8988T (cell line): Measurements from ENCODE around the gene HOXA5.

Experiments used
- DNase-seq: peaks from one replicate; pipeline ENCODE4 v3.0.0; 2011

Gene HOXA5

DNA sequence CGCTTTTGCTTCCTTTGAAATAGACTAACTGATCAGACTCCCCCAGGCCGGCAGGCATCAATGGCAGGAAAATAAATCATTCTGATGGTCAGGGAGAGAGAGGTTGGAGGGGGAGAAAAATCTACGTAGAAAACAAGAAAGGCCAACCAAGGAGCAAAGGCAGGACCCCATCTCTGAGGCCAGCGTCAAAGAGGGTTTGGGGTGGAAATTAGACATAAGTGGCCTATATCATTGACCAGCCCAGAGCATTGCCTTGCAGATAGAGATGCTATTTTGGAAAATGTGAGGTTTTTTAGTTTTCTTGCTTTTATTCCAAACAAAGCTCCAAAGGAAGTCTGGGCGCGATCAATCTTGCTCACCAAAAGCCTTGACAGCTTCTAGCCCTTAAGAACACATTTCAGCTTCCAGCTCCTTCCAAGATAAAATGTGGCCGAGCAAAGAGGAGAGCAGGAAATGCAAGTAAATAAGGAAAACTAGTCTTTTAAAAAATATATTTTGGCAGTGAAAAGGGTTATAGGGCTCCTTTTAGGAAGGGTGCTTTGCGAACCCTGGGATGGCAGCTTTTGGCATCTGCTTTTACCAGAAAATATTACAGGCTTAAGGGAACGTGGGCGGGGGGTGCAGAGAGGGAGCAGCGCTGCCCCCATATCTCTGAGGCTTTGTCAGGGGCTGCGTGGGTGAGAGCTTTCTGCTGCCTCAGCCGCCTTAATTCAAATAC is 39.0 kb downstream of the HOXA5 start:
- no peak for DNase-seq

DNA sequence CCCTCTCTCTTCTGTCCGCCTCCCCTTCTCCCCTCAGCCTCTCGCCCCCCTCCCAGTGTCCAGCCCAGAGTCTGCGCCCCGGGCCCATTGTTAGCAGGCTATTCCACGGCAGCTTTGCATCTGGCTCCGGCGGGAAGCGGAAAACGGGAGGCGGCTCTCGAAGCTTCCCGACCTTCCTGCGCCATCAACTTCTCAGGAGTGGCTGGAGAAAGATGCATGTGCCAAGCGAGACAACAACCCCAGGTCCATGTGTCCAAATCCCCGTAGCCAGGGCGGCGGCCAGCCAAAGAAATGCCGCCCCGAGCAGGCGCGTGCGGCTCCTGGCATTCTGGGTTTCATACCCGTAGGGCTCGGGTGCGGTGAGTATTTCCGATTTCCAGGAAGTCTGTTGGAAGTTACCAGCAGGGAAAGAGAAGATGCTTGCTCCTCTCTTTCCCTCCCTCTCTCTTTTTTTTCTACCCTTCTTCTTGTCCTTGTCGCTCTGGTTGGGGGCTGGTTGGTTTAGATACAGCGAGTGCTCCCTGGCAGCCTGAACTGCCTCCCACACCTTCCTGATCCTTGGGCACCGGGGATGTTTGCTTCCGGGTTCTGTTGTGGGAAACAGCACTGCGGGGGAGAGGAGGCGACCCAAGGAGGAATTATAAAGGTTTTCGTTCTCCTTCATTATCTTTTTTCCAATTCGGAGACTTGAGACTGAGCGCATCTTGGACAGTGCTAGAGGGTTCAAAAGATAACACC is 39.8 kb downstream of the HOXA5 start:
- no peak for DNase-seq

DNA sequence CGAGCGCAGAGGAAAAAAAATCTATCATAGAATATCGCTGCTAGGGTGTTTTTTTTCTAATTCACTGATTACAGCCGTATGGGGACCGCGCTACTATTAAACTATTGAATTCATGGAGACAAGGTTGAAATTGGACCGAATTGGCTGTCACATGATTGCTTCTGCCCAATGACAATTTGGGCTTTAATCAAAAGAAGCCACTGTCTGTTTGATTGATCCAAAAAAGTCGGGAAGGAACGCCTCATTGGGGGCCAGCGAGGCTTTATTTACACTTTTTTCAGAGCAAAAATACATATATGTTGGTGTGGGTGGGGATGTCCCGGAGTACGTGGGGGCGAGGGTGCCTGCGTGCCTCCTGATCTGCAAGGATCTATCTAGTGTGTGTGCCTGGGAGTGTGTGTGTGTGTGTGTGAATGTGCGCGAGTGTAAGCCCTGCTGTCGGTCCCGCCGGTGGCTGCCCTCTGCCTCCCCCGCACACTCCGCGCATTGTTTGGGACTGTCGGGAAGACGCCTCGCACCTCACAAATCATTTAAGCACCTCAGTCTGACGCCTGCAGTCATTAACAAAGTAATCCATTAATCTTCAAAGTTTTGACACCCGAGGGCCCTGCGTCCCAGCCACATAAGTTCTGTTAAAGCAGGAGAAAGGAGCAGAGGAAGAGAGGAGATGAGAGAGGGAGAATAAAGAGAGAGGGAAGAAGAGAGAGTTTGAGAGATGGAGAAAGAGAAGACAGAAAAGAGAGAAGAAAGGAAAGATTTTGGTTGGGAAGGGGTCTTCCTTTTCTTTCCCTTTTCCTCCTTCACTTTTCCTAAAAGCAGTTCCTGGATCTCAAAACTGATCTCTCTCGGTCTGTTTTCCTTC is 40.7 kb downstream of the HOXA5 start, which contains the start of gene HOXA2:
Gene HOXA2 (minus strand): TSS at position 103 of the 862 bp plus-strand sequence. CDS start 183 bp downstream, outside the sequence.
- no peak for DNase-seq

DNA sequence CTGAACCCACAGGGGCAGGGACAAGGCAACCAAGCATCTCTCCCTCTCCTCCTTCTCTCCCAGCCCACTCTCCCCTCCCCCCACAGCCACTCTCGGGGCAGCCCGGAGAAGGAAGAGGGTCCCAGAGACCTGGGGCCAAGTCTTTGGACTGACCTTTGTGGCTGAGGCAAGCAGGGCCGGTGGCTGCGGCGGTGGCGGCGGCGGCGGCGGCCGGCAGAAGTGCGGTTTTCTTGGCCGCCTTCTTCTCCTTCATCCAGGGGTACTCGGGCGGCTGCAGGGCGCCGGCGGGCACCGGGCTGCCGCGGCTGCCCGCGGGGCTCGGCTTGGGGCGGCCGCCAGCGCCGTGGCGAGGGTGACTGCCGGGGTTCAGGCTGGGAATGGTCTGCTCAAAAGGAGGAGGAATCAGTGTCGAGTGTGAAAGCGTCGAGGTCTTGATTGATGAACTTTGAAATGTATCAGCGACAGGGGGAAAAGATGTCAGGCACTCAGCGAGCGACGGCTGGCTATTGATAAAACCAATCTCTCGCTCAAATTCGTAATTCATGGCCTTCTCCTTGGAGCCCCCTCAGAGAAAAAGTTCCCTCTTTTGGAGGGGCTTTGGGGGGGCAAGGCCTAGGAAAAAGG is 41.4 kb downstream of the HOXA5 start:
- no peak for DNase-seq

DNA sequence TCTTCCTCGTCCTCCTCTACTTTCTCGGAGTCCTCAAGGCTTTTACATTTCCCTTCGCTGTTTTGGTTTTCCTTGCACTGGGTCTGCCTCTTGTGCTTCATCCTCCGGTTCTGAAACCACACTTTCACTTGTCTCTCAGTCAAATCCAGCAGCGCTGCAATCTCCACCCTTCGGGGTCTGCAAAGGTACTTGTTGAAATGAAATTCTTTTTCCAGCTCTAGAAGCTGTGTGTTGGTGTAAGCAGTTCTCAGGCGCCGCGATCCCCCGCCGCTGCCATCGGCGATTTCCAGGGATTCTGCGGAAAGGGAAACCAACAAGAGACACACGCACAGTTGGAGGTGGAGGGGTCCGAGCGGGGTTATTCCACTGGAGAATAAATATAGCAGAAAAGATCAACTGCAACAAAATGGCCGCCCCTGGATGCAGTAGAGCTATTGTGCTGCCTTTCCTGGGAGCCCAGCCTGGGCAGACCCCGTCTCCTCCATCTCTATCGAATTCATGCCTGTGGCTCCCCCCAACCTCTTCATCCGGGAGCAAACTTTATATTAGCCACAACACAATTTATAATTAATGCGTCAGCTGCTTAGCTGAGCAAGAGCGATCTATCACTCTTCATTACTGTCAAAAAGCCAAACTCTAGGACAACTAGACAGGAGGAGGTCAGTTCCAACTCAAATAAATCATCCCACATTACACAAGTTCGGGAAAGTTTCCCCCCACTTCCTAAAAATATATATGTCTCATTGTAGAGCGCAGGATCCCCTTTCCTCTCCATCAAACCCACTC is 42.1 kb downstream of the HOXA5 start:
- DNase-seq: no peak

DNA sequence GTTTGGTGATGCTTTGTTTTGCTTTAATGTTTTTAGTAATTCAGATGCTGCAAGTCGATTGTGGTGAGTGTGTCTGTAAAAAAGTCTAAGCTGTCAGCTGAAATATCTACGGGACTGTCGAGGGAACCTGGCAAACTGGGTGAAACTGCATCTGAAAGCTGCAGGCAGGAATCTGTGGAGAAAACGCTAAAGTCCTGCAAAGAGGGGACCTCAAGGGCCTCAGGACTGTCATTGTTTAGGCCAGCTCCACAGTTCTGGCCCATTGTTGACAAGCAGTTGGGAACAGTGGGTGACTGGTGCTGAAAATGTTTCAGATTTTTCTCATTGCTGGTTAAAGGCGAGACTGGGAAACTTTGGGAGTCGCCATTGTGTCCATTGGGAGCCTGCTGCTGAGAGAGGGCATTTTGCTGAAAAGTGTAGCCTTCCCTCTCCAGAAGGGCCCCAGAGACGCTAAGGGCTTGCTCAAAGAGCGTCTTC is 42.7 kb downstream of the HOXA5 start:
- no peak for DNase-seq

DNA sequence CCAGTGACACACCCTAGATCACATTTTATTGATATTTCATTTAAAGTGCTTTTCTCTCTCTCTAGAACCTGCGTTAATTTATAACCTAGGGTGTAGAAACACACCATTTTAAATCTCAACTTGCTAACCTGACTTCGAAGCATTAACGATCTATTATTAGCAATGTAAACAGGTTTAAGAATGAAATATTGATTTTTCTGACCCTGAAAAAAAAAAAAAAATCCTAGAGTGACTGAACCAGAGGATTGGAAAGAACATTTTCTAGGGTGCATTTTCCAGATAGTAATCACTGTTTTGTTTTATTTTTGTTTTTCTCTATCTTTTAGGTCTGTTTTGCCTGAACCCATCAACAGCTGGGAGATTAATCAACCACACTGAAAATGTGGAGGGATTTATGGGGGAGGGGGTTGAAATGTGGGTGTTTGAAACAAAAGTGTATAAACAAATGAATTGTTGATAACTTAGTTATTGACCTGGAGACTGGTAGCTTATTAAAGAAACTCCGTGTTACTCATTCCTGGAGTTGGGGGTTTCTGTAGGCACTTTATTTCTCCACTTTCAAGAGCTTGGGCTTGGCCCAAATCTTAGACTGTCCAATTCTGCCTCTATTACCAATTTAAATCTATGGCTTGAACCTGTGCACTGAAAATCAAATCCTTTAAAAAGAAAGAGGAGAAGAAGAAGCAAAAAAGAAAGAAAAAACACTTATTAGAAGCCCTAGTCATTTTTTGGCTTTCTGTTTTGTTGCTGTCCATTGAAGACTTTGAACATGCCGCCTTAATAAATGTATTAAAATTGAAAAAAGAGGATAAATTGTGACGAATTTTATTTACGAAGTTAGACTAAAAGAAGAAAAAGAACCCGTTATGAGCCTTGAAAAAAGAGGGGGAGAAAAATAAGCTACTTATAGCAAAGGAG is 43.8 kb downstream of the HOXA5 start:
- DNase-seq: no peak

DNA sequence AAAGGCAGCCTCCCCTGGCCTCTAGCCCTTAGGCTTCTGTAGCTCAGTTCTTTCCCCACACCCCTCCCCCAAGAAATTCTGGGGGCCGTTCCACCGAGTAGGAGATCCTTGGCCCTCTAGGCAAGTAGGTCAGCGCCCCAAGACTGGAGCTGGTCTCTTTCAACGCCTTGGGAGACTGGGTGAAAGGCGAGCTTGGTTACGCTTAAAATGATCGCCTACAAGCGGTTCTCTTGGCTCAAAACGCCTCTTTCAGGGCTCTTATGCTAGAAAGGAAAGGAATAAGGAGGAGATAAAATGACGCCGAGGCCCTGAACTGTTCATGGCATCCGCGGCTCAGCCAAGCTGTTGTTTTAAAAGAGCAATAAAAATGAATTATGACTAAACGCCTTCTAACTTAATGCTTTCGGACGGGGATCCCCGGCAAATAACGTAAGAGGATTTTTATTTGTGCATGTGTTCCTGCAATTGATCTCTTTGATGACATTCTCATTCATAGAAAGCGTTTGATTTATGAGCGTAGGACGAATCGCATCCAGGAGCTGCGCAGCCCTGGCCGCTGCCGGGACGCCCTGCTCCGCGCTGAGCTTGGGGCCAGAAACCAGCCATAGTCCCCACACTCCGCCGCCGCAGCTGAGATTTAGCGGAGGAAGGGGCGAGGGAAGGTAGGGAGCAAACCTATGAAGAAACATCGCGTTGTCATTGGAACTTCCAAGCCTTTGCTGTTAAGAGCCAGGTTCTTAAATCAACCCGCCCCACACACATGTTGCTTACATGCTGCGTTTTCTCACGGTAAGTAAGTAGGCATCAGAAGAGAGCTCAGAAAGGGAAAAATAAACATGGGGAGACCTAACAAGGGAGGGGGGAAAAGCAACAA is 44.7 kb downstream of the HOXA5 start:
- no peak for DNase-seq

DNA sequence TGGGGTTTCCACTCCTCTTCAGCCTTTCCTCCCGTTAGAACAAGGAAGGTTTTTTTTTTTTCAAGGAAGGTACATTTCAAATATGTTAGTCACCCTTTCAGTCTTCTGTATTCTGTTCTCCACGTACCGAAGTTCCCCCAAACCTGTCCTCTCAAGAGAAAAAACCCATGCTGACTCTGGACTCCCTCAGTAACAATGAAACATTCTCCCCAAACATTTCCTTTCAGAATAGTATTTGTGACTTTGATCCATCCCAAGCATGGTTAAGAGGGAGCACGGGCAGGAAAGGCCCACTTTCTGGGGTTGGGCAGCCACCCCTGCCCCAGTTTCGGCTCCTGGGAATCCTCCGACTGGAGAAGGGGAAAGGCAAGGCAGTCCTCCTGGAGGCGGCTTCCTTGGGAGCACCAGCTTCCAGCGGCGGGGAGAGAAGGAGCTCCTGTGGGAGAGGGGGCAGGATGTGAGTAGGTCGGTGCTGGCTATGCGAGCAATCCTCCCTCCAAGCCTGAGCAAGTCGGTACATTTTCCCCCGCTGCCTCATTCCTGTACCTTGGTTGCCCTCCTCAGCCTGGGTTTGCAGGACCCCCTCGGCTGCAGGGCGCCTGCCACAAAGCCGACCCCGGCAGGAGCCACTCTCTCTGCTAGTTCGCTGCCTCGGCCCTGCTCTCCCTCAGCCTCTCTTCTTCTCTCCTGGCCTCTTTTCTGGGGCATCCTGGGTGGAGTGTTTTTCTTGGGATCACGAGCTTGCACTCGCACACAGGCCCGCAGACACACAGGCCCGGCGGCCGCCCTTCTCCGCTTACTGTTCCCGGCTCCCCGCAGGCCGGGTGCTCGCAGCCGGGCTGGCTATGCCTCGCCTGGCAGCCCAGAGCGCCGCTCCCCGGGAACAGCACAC is 45.5 kb downstream of the HOXA5 start:
- no peak for DNase-seq

DNA sequence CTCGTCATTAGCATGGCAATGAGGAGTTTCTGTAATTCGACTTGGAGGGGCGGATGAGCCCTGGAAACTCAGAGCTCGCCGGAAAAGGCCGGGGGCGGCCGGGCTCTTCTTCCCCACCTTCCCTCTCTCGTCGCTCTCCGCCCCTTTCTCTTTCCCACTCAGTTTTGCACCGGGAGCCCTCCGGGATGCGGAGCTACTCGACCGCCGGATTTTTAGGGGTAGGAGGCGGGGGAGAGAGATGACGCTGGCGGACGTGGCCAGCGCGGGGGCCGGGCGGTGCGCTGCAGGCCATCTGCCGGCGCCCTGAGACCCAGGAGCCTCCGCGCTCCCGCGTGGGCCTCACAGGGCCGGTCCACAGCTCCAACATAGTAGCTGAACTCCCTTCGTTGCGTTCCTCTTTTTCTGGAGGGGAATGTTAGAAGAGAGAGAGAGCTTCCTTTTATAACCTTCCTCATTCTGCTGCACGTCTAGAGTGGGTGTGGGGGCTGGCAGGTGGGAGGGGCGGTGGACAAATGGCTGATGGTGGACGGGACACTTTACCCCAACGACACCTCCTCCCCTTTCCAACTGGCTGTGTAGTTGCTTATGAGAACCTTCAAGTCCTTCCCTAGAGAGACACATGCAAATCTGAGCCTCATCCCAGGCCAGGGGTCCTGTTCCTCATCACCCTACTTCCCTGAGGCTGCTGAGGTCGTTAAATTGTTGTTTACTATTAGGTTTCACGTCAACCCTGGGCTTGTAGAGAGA is 46.5 kb downstream of the HOXA5 start:
- DNase-seq: no peak

DNA sequence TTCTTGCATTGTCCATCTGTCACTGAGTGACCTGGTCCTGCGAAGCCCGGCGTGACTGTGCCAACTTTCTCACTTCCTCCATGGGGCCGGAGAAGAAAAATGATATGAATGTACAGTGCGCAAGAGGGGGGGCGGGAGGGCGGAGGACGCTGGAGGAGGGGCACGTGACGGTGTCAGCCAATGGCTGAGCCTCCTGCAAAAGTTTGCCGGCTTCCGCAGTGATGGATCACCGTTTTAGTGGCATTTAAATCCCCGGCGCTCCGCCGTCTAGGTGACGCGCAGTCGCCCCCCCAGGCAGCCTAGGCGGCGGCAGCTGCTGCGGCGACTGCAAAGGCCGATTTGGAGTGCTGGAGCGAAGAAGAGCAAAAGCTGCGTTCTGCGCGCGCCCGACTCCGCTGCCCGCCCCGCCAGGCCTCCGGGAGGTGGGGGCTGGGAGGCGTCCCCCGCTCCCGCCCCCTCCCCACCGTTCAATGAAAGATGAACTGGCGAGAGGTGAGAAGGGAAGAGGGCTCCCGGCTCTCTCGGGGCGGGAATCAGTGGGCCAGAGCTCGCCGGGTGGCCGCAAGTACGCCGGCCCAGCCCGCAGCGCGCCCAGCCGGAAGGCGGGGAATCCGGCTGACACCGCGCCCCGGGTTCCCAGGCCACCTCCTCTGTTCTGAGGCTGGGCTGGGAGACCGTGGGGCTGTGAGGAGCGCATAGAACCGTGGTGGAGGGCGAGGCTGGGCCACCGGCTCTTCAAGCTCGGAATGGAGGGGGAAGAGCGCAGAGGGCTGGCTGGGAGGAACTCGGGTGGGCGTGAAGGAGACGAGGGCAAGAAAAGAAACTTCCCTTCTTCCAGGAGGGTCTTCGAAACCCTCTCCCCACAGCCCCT is 47.3 kb downstream of the HOXA5 start, which contains the start of gene HOXA1:
Gene HOXA1 (minus strand): TSS at position 104 of the 871 bp plus-strand sequence. CDS start 88 bp downstream, at position 16.
- no peak for DNase-seq

DNA sequence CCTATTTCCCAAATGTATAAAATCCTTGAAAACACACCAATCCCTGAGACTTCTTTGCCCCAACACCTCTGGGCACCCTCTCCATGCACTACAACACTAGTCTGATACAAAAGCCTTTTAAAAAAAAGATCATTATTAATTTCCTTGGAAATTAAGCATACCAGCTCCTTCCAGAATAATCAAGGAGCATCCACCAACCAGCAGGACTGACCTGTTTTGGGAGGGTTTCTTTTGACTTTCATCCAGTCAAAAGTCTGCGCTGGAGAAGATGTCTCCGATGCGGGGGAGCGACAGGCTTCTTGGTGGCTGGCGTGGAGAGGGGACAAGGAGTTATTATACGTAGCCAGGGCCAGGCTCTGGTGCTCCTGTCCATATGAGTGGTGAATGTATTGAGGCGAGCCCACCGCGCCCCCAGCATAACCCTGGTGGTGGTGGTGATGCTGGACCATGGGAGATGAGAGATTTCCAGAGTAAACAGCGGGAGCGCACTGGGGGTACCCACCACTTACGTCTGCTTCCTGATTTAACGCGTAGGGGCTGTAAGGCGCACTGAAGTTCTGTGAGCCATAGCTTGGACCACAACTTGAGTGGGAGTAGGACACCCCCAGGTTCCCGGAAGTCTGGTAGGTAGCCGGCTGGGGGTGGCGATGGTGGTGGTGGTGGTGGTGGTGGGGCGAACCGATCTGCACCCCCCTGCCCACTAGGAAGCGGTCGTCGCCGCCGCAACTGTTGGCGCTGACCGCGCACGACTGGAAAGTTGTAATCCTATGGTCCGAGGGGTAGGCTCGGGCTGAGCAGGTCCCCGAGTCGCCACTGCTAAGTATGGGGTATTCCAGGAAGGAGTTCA is 48.2 kb downstream of the HOXA5 start:
- no peak for DNase-seq

DNA sequence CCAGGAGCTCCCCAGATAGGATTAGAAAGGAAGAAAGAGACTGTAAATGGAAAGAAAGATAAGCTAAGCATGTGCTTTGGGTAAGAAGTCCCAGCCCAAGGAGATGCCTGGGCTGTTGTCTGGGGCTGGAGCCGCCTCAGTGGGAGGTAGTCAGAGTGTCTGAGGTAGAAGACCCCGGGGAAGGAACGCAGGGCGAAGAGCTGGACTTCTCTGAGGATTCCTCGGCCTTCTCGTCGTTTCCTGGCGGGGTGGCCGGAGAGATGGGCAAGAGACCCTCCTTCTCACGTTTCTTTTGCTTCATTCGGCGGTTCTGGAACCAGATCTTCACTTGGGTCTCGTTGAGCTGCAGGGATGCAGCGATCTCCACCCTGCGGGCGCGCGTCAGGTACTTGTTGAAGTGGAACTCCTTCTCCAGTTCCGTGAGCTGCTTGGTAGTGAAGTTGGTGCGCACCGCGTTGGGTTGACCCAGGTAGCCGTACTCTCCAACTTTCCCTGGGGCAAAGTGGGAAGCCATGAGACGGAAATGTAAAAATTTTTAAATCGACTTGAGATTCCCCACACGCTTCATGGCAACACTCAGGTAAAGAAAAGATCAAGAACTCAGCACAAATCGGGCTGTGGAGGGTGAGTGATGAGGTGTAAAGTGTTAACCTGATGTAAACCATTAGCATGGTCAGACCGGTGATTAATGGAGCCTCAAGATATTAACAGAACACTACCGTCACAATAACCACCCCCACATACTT is 49.0 kb downstream of the HOXA5 start:
- DNase-seq: no peak

DNA sequence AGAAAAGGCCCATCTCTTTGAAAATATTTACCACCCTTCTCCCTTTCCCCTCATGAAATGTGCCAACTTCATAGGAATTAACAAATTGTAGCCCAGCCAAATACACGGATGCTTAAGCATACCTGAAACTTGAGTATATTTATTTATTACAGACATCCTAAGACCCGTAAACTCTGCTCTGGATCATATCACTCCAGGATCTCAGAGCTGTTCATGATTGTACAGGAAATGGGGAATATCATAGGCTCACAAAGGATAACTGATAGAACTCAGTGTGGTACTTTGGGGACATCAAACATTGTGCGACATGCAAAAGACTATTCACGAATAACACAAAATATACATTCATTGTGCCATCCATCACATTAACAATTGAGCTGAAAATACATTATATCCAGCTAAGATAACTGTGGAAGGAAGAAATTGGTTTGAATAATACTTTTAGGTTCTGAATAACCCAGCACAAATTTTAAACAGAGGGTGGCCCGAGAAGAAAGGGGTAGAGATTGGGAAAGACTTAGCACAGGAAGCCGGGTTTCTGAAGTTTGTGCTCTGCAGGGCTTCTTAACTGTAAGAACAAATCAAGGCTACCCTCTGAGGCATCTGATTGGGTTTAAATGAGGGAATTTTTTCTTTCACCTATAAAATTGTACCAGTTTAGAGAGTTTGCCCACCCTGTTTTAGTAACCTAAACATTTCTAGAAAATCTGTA is 50.1 kb downstream of the HOXA5 start:
- no peak for DNase-seq

DNA sequence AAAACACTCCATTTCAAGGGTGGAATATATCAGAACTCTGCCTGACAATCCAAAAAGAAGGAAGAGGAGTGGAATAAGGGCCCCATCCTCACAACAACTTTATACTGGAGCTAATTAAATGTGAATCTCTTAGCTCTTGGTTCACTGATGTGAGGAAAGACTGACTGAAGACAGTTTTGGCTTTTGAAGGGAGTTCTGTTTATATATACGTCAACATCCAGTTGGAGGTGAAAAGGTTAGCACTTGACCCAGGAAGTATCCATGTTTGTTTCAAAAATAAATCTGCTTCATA is 50.7 kb downstream of the HOXA5 start:
- DNase-seq: no peak
